HCEC 1CT (cell line): Measurements from ENCODE around the gene NELFA.
"Not testable (repeated sequence)": the region's sequence is repeated elsewhere in the genome, so short reads cannot be mapped to it uniquely, and the experiment has no call there.

Experiments
- DNase-seq: peaks from one replicate; pipeline ENCODE4 v3.0.0-alpha.2; 2017

NELFA gene

GRCh38 chr4:1993718-1994516 lies 14.9 kb downstream of the NELFA start:
- DNase-seq = not testable (repeated sequence)

GRCh38 chr4:1993169-1993516 lies 15.6 kb downstream of the NELFA start:
- DNase-seq = no peak

- DNase-seq = no peak
Observed at GRCh38 chr4:1992468-1993168, 16.2 kb downstream of the NELFA start.

- DNase-seq = no peak
Observed at GRCh38 chr4:1991596-1992434, 17.0 kb downstream of the NELFA start.

- DNase-seq = no peak
Observed at GRCh38 chr4:1991087-1991486, 17.7 kb downstream of the NELFA start.

GRCh38 chr4:1990676-1991075 lies 18.1 kb downstream of the NELFA start:
- DNase-seq = no peak

GRCh38 chr4:1990348-1990645 lies 18.5 kb downstream of the NELFA start:
- DNase-seq = no peak

GRCh38 chr4:1989533-1990347 lies 19.0 kb downstream of the NELFA start:
- no peak for DNase-seq

GRCh38 chr4:1988327-1988724 lies 20.4 kb downstream of the NELFA start:
- DNase-seq = no peak

- no peak for DNase-seq
Observed at GRCh38 chr4:1987721-1988326, 20.9 kb downstream of the NELFA start.

- DNase-seq = no peak
Observed at GRCh38 chr4:1987296-1987695, 21.5 kb downstream of the NELFA start.

- no peak for DNase-seq
Observed at GRCh38 chr4:1986578-1987210, 22.1 kb downstream of the NELFA start.

GRCh38 chr4:1985780-1986577 lies 22.8 kb downstream of the NELFA start:
- no peak for DNase-seq

- DNase-seq = no peak
Observed at GRCh38 chr4:1985294-1985693, 23.5 kb downstream of the NELFA start.

- no peak for DNase-seq
Observed at GRCh38 chr4:1984406-1985191, 24.2 kb downstream of the NELFA start.

GRCh38 chr4:1983846-1984405 lies 24.8 kb downstream of the NELFA start:
- no peak for DNase-seq

- DNase-seq = no peak
Observed at GRCh38 chr4:1983053-1983845, 25.5 kb downstream of the NELFA start.

GRCh38 chr4:1982124-1983052 lies 26.4 kb downstream of the NELFA start:
- DNase-seq = no peak
